PFSK-1 (cell line): ENCODE data around the gene SUCNR1.

Experiments used
- POLR2AphosphoS5 ChIP-seq: IDR thresholded peaks from 2 replicates; pipeline ENCODE4 v1.6.1; 2012; ENCODE audit warnings: low read depth, mild to moderate bottlenecking, control low read depth, low read length, moderate library complexity
- SIN3A ChIP-seq: IDR thresholded peaks from 2 replicates; pipeline ENCODE4 v1.6.1; 2012; ENCODE audit warnings: mild to moderate bottlenecking, low read length, moderate library complexity, borderline replicate concordance; ENCODE audit not compliant: insufficient read depth
- TAF1 ChIP-seq: IDR thresholded peaks from 2 replicates; pipeline ENCODE4 v1.6.1; 2012; ENCODE audit warnings: low read length, control low read depth, borderline replicate concordance; ENCODE audit not compliant: insufficient read depth
- TF ChIP-seq, protein P1 (sequence below), 2 experiments: IDR thresholded peaks; 2 replicates each; pipeline versions ENCODE4 v1.6.1 to v1.8.0; 2011 to 2012; ENCODE audit warnings: low read depth in 2 of 2, low read length in 2 of 2, control low read depth in 1 of 2, inconsistent platforms in 1 of 2, mild to moderate bottlenecking in 1 of 2, moderate library complexity in 1 of 2; ENCODE audit not compliant: insufficient read depth in 1 of 2

GRCh38 chr3:151878465-151878864 is 5.0 kb downstream of the SUCNR1 start:
- TF ChIP-seq TAF1 (no peak), SIN3A (no peak), POLR2AphosphoS5 (no peak)
- TF ChIP-seq, protein P1, sequence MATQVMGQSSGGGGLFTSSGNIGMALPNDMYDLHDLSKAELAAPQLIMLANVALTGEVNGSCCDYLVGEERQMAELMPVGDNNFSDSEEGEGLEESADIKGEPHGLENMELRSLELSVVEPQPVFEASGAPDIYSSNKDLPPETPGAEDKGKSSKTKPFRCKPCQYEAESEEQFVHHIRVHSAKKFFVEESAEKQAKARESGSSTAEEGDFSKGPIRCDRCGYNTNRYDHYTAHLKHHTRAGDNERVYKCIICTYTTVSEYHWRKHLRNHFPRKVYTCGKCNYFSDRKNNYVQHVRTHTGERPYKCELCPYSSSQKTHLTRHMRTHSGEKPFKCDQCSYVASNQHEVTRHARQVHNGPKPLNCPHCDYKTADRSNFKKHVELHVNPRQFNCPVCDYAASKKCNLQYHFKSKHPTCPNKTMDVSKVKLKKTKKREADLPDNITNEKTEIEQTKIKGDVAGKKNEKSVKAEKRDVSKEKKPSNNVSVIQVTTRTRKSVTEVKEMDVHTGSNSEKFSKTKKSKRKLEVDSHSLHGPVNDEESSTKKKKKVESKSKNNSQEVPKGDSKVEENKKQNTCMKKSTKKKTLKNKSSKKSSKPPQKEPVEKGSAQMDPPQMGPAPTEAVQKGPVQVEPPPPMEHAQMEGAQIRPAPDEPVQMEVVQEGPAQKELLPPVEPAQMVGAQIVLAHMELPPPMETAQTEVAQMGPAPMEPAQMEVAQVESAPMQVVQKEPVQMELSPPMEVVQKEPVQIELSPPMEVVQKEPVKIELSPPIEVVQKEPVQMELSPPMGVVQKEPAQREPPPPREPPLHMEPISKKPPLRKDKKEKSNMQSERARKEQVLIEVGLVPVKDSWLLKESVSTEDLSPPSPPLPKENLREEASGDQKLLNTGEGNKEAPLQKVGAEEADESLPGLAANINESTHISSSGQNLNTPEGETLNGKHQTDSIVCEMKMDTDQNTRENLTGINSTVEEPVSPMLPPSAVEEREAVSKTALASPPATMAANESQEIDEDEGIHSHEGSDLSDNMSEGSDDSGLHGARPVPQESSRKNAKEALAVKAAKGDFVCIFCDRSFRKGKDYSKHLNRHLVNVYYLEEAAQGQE (IDR thresholded peaks at IDR 0.05; ENCODE audit: insufficient read depth in 1 of 2, low read depth in 2 of 2, low read length in 2 of 2) = no peak
